Measurements from ENCODE around the gene BICDL1. TPM values are rescaled to one million over a fixed set of nuclear protein-coding genes. Genes with fewer than 3 reads are reported as not detected.

BICDL1 gene
- total and polyA plus RNA-seq, 2 donors (not counting 3 experiments of a cell fraction or from before 2014, with no cell fraction given) = 0.19 TPM; not detected in 1

DNA sequence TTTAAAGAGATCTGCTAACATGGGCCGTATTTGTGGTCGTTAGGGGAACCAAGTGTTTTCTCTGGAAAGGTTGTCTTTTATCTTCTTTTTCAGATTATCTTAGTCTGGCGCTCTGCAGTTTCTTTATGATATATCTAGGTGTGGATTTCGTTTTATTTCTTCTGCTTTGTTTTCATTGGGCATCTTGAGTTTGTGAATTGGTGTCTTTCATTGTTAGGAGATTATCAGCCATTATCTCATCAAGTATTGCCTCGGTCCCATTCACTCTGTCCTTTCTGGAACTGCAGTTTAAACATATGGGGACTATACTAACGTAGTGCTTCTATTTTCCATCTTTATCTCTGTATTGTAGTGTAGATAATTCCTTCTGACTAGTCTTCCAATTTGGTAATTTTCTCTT is 60.4 kb downstream of the BICDL1 start:
- Histone ChIP-seq H3K27me3 (ENCODE audit: control insufficient read depth in 2 of 2, insufficient read depth in 2 of 2, low read length in 2 of 2) (peaks cover 0 to 6% of the 10 kb centered on the region in 2 experiments), H3K79me2 (ENCODE audit: control insufficient read depth, insufficient read depth, low read length) (no peaks in the 10 kb centered on the region), H4K20me1 (replicated peaks; ENCODE audit: control insufficient read depth, extremely low read depth, insufficient read depth, low read length) (no peaks in the 10 kb centered on the region), H3K4me1 (ENCODE audit: control insufficient read depth, extremely low read depth, insufficient read depth, low read length) (no peaks in the 10 kb centered on the region), H3K4me3 (replicated peaks in 1 of 3; ENCODE audit: insufficient read depth in 1 of 3, low read depth in 1 of 3, low read length in 3 of 3) (no peak overlapping the region), H3K4me2 (ENCODE audit: insufficient read depth, low read length) (no peak overlapping the region), H3K9ac (replicated peaks; ENCODE audit: extremely low read depth, insufficient read depth, low read length) (no peak overlapping the region), H2AFZ (ENCODE audit: low read depth, low read length) (no peak overlapping the region), H3K36me3 (ENCODE audit: control insufficient read depth in 2 of 2, extremely low read depth in 1 of 2, insufficient read depth in 2 of 2, low read length in 2 of 2) (no peaks in the 10 kb centered on the region), H3K9me3 (replicated peaks; ENCODE audit: control insufficient read depth, insufficient read depth, low read length) (no peaks in the 10 kb centered on the region), H3K27ac (ENCODE audit: insufficient read depth, low read depth, low read length) (no peak overlapping the region), H3K9me1 (replicated peaks; ENCODE audit: control insufficient read depth, extremely low read depth, insufficient read depth, low read length) (no peaks in the 10 kb centered on the region)
- ChIA-PET CTCF (no interaction called here), POLR2A (no interaction called here)
- DNase-seq (ENCODE audit: low read depth, low spot score) (no peak), FAIRE-seq (no peak)
- TF ChIP-seq, protein P1, sequence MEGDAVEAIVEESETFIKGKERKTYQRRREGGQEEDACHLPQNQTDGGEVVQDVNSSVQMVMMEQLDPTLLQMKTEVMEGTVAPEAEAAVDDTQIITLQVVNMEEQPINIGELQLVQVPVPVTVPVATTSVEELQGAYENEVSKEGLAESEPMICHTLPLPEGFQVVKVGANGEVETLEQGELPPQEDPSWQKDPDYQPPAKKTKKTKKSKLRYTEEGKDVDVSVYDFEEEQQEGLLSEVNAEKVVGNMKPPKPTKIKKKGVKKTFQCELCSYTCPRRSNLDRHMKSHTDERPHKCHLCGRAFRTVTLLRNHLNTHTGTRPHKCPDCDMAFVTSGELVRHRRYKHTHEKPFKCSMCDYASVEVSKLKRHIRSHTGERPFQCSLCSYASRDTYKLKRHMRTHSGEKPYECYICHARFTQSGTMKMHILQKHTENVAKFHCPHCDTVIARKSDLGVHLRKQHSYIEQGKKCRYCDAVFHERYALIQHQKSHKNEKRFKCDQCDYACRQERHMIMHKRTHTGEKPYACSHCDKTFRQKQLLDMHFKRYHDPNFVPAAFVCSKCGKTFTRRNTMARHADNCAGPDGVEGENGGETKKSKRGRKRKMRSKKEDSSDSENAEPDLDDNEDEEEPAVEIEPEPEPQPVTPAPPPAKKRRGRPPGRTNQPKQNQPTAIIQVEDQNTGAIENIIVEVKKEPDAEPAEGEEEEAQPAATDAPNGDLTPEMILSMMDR (IDR thresholded peaks at IDR 0.05; ENCODE audit: extremely low read depth in 1 of 2, insufficient read depth in 1 of 2, low read depth in 1 of 2, low read length in 2 of 2) = no peak
- TF ChIP-seq JUN (IDR thresholded peaks at IDR 0.05; ENCODE audit: borderline replicate concordance, insufficient read depth, insufficient read length, low read depth) (no peak), EZH2 (IDR thresholded peaks at IDR 0.05; ENCODE audit: borderline replicate concordance, low read depth, low read length, severe bottlenecking) (no peak), FOS (IDR thresholded peaks at IDR 0.05; ENCODE audit: borderline replicate concordance, insufficient read depth, low read length) (no peak), POLR2AphosphoS5 (IDR thresholded peaks at IDR 0.05; ENCODE audit: insufficient read depth, low read depth, low read length) (no peak), POLR2A (IDR thresholded peaks at IDR 0.05; ENCODE audit: low read depth, low read length) (no peak), GATA2 (IDR thresholded peaks at IDR 0.05; ENCODE audit: insufficient read depth, insufficient read length, low read depth, low read length) (no peak), MYC (IDR thresholded peaks at IDR 0.05; ENCODE audit: low read depth, low read length) (no peak)
- TF ChIP-seq, protein P2, sequence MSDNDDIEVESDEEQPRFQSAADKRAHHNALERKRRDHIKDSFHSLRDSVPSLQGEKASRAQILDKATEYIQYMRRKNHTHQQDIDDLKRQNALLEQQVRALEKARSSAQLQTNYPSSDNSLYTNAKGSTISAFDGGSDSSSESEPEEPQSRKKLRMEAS (IDR thresholded peaks at IDR 0.05; ENCODE audit: insufficient read depth, insufficient read length) = no peak
- dilution Hi-C loops (cut with MboI; ENCODE audit: extremely low pct_ligation_motif_present, low sequenced_read_pairs) (no loop called here), intact Hi-C loops (cut with micrococcal nuclease) (no loop called here)
- no TSS peak for BruUV-seq (replicated peaks)

All from endothelial cell of umbilical vein (primary cell).